ES-I3 (cell line): ENCODE measurements around the gene ASPHD1.

Source experiments
- H3K36me3 ChIP-seq: 2 replicates; pipeline ENCODE4 v1.6.1; 2013; ENCODE audit warnings: mild to moderate bottlenecking, low read length, control low read depth, moderate library complexity; ENCODE audit not compliant: insufficient read depth
- H3K4me1 ChIP-seq: 2 replicates; pipeline ENCODE4 v1.6.1; 2013; ENCODE audit warnings: mild to moderate bottlenecking, control low read depth, low read length; ENCODE audit not compliant: insufficient read depth
- H3K9ac ChIP-seq: 2 replicates; pipeline ENCODE4 v1.6.1; 2013; ENCODE audit warnings: low read depth, mild to moderate bottlenecking, low read length, moderate library complexity
- H3K9me3 ChIP-seq: 2 replicates; pipeline ENCODE4 v1.6.1; 2013; ENCODE audit warnings: mild to moderate bottlenecking, low read length, moderate library complexity; ENCODE audit not compliant: control insufficient read depth, insufficient read depth

Gene ASPHD1

DNA sequence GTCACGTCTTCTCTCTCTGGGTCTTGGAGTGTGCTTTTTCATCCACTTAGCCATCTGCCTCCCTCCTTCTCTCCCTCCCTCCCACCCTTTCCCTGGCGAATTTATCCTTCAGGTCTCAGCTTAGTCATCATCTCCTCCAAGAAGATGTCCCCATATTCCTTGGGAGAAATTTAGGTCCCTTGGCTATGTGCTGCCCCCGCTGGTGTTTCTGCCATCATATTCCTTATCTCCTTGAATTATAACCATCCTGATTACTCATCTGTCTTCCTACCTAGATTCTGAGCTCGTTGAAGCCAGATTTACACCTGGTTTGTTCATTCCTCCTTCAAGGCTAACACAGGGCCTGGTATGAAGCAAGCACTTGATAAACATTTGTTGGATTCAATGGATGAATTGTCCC is 5.9 kb upstream of the ASPHD1 start:
- Histone ChIP-seq H3K9ac (no peak overlapping the region), H3K9me3 (no peaks in the 10 kb centered on the region)

DNA sequence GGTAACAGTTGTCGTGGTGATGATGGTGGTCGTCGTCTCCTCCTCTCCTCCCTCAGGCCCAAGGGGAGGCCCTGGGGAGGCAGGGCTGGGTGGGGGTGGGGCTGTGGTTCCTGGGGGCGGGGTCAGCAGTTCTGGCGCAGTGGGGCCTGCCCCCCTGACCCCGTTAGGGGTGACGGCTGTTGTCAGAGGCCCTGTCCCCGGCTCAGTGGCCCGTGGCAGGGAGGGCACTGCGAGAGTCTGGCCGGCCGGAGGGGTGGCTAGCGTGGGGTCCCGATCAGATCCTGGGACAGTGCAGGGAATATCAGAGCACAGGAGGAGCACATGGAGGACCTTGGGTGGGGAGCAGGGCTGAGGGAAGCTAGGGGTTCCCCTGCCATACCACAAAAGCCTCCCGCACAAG is 3.4 kb upstream of the ASPHD1 start:
- Histone ChIP-seq H3K4me1 (no peaks in the 10 kb centered on the region; the same call in none of the 2 replicates), H3K9ac (no peak overlapping the region), H3K9me3 (no peaks in the 10 kb centered on the region), H3K36me3 (no peaks in the 10 kb centered on the region)

More for the DNA sequence above, 5.9 kb upstream of the ASPHD1 start:
- H3K4me1 ChIP-seq = no peaks in the 10 kb centered on the region; the same call in none of the 2 replicates
- no peaks in the 10 kb centered on the region for H3K36me3 ChIP-seq

DNA sequence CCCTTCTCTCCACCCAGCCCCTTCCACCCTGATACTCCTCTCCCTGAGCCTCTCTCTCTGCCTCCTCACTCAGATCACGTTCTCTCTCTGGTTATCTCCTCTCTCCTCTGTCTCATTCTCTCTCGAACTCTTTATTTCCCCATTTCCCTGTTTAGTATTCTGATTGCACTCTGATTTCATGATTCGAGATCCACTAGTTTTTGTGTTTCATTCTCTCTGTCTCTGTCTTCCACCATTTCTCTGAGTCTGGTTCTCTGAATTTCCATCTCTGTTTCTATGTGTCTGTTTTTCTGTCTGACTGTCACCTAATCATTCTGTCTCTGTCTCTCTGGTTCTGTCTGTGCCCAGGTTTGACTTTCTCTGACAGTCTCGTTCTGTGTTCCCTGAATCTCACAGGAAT is 3.0 kb upstream of the ASPHD1 start:
- Histone ChIP-seq H3K9me3 (no peaks in the 10 kb centered on the region), H3K4me1 (no peaks in the 10 kb centered on the region; the same call in none of the 2 replicates), H3K9ac (no peak overlapping the region), H3K36me3 (no peaks in the 10 kb centered on the region)

DNA sequence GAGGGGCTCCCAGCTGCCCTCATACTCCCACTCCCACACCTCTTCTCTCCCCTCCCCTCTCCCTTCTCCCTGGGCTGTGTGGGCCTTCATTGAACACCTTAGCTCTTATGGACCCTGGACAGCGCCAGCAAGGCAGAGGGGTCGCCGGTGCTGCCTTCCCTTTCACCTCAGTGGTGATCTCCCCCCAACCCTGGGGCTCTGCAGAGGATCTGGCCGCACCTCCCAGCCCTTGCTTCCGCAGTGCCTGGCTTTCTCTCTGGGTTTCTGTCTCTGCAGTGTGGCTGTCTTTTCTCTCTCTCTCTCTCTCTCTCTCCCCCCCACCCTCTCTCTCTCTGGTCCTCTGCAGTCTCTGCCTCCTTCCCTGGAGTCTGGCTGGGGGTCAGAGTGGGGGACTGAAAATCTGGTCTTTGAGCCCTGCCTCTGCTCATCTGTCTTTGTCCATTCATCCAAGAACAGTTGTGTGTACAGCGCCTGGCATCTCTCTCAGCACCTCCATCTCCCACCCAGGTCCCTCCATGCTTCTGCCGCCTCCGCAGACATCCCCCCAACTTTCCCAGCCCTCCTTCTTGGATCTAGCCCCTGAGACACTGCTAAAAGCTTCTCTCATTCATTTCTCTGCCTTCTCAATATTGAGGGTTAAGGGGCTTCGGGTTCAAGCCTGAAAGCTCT is 2.0 kb upstream of the ASPHD1 start:
- Histone ChIP-seq H3K4me1 (no peaks in the 10 kb centered on the region; the same call in none of the 2 replicates), H3K36me3 (no peaks in the 10 kb centered on the region), H3K9ac (peak overlapping the region; percentile 77), H3K9me3 (no peaks in the 10 kb centered on the region)

DNA sequence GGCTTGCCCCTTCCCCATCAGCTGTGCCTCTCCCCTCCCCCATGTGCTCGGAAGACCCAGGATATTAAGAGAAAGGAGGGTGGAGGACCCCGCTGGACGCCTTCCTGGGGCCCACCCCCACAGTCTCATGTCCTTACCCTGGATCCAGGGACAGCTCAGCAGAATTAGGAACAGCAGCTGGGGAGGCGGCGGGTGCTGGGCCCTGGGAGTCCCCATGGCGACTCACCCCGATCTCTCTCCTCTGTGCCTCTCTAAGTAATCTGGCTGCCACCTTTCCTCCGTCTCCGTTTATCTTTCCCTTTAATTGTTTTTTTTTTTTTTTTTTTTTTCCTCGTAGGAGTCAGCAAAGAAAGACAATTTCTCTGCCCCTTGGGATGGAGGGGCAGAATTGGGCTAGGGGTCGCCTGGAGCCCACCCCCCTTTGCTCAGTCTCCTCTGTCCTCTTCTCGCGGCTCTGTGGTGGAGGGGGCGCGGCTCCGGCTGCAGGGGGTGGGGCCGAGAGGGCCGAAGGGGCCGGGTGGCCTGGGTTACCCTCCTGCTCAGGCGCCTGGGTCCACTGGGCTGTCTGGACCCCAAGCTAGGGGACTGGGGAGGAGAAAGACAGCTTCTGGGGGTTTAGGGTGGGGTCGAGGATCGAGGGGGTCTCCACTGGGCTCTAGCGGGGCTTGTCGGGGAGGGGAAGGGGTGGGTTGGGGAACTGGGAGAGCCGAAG is 1.3 kb upstream of the ASPHD1 start:
- Histone ChIP-seq H3K9me3 (no peaks in the 10 kb centered on the region), H3K4me1 (no peaks in the 10 kb centered on the region; the same call in none of the 2 replicates), H3K36me3 (no peaks in the 10 kb centered on the region), H3K9ac (peak overlapping the region; percentile 77)

DNA sequence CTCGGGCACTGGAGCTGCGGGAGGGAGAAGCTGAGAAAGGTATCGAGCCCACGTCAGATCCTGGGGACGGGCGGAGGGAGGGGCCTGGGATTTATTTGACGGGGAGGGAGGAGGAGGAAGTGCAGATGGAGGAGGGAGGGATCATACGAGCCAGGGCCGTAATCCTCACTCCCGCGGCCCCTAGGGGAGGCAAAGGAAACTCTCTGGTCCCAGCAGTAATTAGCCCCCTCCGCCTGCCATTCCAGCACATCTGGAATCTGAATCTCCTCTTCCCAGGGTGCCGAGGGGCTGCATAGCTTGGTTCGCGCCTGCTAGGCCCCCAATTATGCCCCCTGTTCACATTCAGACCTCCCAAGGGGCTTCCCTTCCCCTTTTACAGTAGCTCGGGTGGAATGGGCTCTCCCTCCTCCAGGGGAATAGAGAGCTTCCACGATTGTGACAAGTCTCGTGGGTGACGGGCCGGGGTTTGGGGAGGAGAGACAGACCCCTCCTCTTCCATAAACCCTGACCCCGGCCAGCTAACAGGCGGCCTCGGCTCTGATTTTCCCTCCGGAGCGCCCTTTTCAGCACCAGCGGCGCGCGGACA is 679 bp upstream of the ASPHD1 start, which contains the start of gene SEZ6L2:
SEZ6L2 (minus strand) TSS at position 35 of the 586 bp plus-strand sequence. CDS start 531 bp downstream, outside the sequence.
- peak within 1 kb of the TSS; percentile 79 for H3K9ac ChIP-seq
- no peaks in the 10 kb centered on the region for H3K9me3 ChIP-seq

DNA sequence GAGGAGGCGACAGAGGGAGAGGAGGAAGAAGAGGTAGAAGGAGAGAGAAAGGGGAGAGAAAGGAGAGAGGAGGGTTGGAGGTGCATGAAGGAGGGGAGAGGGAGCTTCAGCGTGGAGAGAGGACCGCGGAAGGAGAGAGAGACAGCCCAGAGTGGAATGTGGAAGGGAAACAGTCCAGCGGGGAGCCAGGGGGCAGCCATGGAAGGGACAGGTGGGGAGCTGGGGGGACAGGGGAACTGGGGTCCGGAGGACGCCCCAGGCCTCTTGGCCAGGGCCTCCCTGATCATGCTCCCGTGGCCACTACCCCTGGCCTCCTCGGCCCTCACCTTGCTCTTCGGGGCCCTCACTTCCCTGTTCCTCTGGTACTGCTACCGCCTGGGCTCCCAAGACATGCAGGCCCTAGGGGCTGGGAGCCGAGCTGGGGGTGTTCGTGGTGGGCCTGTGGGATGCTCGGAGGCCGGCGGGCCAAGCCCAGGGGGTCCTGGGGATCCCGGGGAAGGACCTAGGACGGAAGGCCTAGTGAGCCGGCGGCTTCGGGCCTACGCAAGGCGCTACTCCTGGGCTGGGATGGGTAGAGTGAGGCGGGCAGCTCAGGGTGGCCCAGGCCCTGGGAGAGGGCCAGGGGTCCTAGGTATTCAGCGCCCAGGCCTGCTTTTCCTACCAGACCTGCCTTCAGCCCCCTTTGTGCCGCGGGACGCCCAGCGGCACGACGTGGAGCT is 759 bp downstream of the ASPHD1 start:
- Histone ChIP-seq H3K9me3 (no peaks in the 10 kb centered on the region), H3K36me3 (no peaks in the 10 kb centered on the region), H3K9ac (peak overlapping the region; percentile 79)

More for the DNA sequence above, 679 bp upstream of the ASPHD1 start, which contains the start of gene SEZ6L2:
- Histone ChIP-seq H3K36me3 (no peaks in the 10 kb centered on the region), H3K4me1 (no peaks in the 10 kb centered on the region; the same call in none of the 2 replicates)

DNA sequence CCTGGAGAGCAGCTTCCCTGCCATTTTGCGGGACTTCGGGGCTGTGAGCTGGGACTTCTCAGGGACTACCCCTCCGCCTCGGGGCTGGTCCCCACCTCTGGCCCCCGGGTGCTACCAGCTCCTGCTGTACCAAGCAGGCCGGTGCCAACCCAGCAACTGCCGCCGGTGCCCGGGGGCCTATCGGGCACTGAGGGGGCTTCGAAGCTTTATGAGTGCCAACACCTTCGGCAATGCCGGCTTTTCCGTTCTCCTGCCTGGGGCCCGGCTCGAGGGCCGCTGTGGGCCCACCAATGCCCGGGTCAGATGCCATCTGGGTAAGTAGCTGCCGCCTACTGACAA is 1.3 kb downstream of the ASPHD1 start:
- no peaks in the 10 kb centered on the region; the same call in none of the 2 replicates for H3K4me1 ChIP-seq
- H3K9me3 ChIP-seq = no peaks in the 10 kb centered on the region
- H3K36me3 ChIP-seq = no peaks in the 10 kb centered on the region; the same call in 1 of the 2 replicates
- peak overlapping the region; percentile 79 for H3K9ac ChIP-seq

More for the DNA sequence above, 759 bp downstream of the ASPHD1 start:
- H3K4me1 ChIP-seq = no peaks in the 10 kb centered on the region; the same call in none of the 2 replicates

DNA sequence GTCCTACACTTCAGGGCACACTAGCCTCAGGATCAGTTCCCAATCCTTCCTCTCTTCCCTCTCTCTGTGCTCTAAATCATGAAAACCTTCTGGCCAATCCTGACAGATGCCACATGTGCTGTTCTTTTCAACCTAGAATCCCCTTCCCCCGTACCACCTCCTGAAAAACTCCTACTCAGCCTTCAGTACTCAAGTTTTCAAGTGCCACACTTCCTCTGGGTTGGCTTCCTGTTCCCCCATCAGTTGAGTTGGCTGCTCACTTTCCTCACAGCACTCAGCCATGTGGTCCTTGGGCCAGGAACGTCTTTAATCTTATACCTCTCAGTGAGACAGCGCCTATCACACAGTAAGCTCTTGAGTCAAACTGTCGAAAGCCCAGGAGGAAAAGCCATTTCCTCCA is 3.3 kb downstream of the ASPHD1 start:
- no peaks in the 10 kb centered on the region; the same call in 1 of the 2 replicates for H3K36me3 ChIP-seq
- H3K4me1 ChIP-seq = no peaks in the 10 kb centered on the region
- no peak overlapping the region for H3K9ac ChIP-seq
- no peaks in the 10 kb centered on the region for H3K9me3 ChIP-seq

DNA sequence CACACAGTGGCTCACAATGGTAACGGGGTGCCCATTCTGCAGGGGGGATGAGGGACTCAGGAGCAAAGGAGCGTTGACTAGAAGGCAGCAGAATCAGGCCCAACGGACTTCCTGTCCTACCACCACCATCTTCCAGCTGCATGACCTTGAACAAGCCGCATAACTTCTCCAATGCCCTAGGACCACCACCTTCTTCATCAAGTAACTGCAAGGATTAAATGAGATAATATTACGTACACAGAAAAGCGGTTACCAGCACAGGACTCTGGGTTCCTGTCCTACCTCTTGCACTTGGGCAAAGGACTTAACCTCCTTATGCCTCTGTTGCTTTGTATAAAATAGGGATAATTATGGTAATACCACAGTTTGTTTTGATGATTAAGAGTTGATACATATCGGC is 4.7 kb downstream of the ASPHD1 start:
- no peaks in the 10 kb centered on the region; the same call in 1 of the 2 replicates for H3K36me3 ChIP-seq
- H3K9ac ChIP-seq = no peak overlapping the region
- no peaks in the 10 kb centered on the region for H3K4me1 ChIP-seq
- no peaks in the 10 kb centered on the region for H3K9me3 ChIP-seq

DNA sequence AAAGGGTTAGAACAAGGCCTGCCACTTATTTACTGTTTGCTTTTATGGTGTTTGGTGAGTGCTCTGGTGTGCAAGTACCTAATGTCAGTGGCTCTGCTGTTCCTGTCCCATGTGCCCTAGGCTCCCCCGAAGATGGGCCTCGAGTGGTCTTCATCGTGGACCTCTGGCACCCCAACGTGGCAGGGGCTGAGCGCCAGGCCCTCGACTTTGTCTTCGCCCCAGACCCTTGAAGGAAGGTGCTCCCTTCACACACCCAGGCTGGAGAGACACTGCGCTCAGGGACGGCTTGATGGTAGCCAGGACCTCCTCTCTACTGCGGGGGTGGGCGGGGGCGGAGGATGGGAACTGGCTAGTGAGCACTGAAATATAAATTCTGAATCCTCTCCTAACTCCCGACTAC is 5.4 kb downstream of the ASPHD1 start:
- H3K9ac ChIP-seq = no peak overlapping the region
- no peaks in the 10 kb centered on the region for H3K4me1 ChIP-seq
- no peaks in the 10 kb centered on the region for H3K9me3 ChIP-seq
- no peaks in the 10 kb centered on the region; the same call in 1 of the 2 replicates for H3K36me3 ChIP-seq

DNA sequence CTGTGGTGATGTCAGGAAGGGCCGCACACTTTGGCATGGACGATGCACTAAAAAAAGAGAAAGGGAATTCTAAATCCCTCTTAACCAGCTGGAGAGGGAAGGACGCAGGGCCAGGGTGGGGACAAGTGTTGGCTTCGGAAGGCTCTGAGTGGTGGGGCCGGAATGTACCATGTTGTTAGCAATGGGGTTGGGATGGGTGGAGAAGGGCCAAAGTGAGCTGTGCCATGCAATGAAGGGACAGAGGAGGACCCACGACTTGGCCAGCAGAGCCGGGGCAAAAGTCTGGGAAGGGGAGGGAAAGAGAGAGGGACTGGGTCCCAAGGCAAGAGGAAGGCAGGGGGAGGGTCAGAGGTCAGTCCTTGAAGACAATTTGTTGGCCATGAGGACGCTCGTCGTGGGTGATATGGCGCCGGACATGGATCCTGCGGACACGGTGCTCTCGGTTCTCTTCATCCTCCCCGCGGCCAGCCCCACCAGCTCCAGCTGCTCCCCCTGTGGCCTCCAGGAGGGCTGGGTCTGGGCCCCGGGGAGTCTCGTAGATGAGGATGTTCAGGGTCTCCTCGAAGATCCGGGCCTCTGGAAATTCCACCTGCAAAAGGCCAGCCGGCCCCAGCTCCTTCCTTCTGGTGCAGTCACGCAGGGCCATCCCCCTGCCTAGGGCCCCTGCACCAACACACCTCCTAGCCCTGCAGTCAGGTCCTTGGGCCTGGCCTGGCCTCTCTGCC is 6.4 kb downstream of the ASPHD1 start:
- no peaks in the 10 kb centered on the region; the same call in 1 of the 2 replicates for H3K36me3 ChIP-seq
- no peaks in the 10 kb centered on the region for H3K9me3 ChIP-seq
- H3K4me1 ChIP-seq = no peaks in the 10 kb centered on the region; the same call in 1 of the 2 replicates
- no peak overlapping the region for H3K9ac ChIP-seq

DNA sequence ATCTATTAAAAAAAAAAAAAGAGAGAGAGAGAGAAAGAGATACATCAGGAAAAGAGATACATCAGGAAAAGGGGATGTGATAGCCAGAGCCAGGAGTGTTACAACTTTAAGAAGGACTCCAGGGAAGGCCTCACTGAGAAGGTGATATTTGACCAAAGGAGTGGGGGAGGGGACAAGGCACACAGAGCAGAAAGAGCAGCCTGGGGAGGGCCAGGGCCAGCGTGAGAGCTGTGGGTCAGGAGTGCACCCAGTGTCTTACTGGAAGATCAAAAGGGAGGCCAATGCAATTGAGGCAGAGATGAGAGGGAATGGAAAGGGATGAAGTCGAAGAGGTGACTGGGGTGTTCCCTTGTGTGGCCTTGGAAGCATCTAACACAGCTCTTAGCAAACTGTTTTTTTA is 7.7 kb downstream of the ASPHD1 start:
- no peak overlapping the region for H3K9ac ChIP-seq

More for the DNA sequence above, 7.7 kb downstream of the ASPHD1 start:
- Histone ChIP-seq H3K4me1 (no peaks in the 10 kb centered on the region; the same call in 1 of the 2 replicates), H3K36me3 (no peaks in the 10 kb centered on the region; the same call in 1 of the 2 replicates), H3K9me3 (no peaks in the 10 kb centered on the region)
